Naive thymus-derived CD4-positive, alpha-beta T cell (primary cell): Measurements from ENCODE around the gene DGCR8. TPM values are rescaled to one million over a fixed set of nuclear protein-coding genes. Genes with fewer than 3 reads are reported as not detected.

ENCODE experiments used
- ATAC-seq: fragments of 150-1000 bp; cut with Tn5 transposase; 2 replicates; pipeline ENCODE4 v1.10.0; 2021; ENCODE audit warnings: mild to moderate bottlenecking, moderate library complexity
- CTCF ChIA-PET: fragments of 350-600 bp; sonication (Branson Sonifier 250); formaldehyde crosslinking; loops from one replicate; lab custom pipeline; 2021; ENCODE audit warnings: antibody characterized with exemption; lab: Charles Lee
- POLR2A ChIA-PET: fragments of 350-600 bp; sonication (Branson Sonifier 250); formaldehyde crosslinking; loops from one replicate; lab custom pipeline; 2021; ENCODE audit warnings: antibody characterized with exemption, inconsistent platforms; lab: Charles Lee
- DNase-seq, 9 donors: peaks; one replicate each; pipeline versions ENCODE4 v3.0.0 to v3.0.0-alpha.2; 2020 to 2022; ENCODE audit warnings: mixed read lengths in 1 of 9
- H3K27ac ChIP-seq: one replicate; pipeline ENCODE4 v1.7.0; 2013; ENCODE audit warnings: mild to moderate bottlenecking, low read depth, low read length, moderate library complexity
- H3K27me3 ChIP-seq, 2 donors: one replicate each; pipeline ENCODE4 v1.7.0; 2013; ENCODE audit warnings: low read length in 2 of 2, mild to moderate bottlenecking in 2 of 2, moderate library complexity in 2 of 2; ENCODE audit not compliant: control insufficient read depth in 2 of 2, insufficient read depth in 2 of 2
- H3K36me3 ChIP-seq, 3 experiments: 1 replicate in 2 of 3; 2 replicates in 1 of 3; pipeline ENCODE4 v1.7.0; 2013; ENCODE audit warnings: low read length in 3 of 3, mild to moderate bottlenecking in 3 of 3, moderate library complexity in 1 of 3; ENCODE audit not compliant: insufficient read depth in 3 of 3, control insufficient read depth in 2 of 3
- H3K4me1 ChIP-seq, 2 donors: one replicate each; pipeline ENCODE4 v1.7.0; 2013; ENCODE audit warnings: low read length in 2 of 2, mild to moderate bottlenecking in 2 of 2, moderate library complexity in 1 of 2; ENCODE audit not compliant: control insufficient read depth in 2 of 2, insufficient read depth in 2 of 2
- H3K4me3 ChIP-seq: 2 replicates; pipeline ENCODE4 v1.7.0; 2013; ENCODE audit warnings: mild to moderate bottlenecking, low read length
- H3K9me3 ChIP-seq, 3 experiments: 1 replicate in 2 of 3; 2 replicates in 1 of 3; pipeline ENCODE4 v1.7.0; 2013; ENCODE audit warnings: low read length in 3 of 3; ENCODE audit not compliant: control insufficient read depth in 2 of 3
- H3K27ac Mint-ChIP-seq, 9 donors: one replicate each; pipeline ENCODE4 v1.8.0; 2020 to 2022; ENCODE audit warnings: mixed read lengths in 9 of 9, mild to moderate bottlenecking in 8 of 9, moderate library complexity in 5 of 9, inconsistent platforms in 2 of 9
- H3K27me3 Mint-ChIP-seq, 5 donors: one replicate each; pipeline ENCODE4 v1.8.0; 2021 to 2022; ENCODE audit warnings: mixed read lengths in 5 of 5, mild to moderate bottlenecking in 1 of 5
- H3K36me3 Mint-ChIP-seq, 5 donors: one replicate each; pipeline ENCODE4 v1.8.0; 2020 to 2022; ENCODE audit warnings: mixed read lengths in 5 of 5, mild to moderate bottlenecking in 3 of 5, inconsistent platforms in 1 of 5
- H3K4me1 Mint-ChIP-seq, 7 donors: one replicate each; pipeline ENCODE4 v1.8.0; 2020 to 2022; ENCODE audit warnings: mixed read lengths in 7 of 7, mild to moderate bottlenecking in 3 of 7, inconsistent platforms in 1 of 7
- H3K4me3 Mint-ChIP-seq, 10 donors: one replicate each; pipeline ENCODE4 v1.8.0; 2020 to 2022; ENCODE audit warnings: mild to moderate bottlenecking in 10 of 10, mixed read lengths in 10 of 10, moderate library complexity in 6 of 10, inconsistent platforms in 2 of 10
- H3K9me3 Mint-ChIP-seq, 11 donors: one replicate each; pipeline ENCODE4 v1.8.0; 2020 to 2022; ENCODE audit warnings: mixed read lengths in 11 of 11, mild to moderate bottlenecking in 4 of 11, inconsistent platforms in 1 of 11, moderate library complexity in 1 of 11
- intact Hi-C, 2 donors: fragments of 100-400 bp; cut with micrococcal nuclease; formaldehyde crosslinking; loops; one replicate each; pipeline ENCODE4 v1.15.1; 2023
- polyA plus RNA-seq, 2 donors: library from polyadenylated mRNA; unstranded; fragments of 300-500 nt; fragmentation: Illumina TruSeq; gene quantifications; one replicate each; pipeline ENCODE4 v1.2.3, GENCODE V29; 2021
- total RNA-seq, 6 experiments: library from RNA in 5 of 6; stranded (reverse) in 5 of 6; gene quantifications; 1 replicate in 5 of 6; 2 replicates in 1 of 6; pipeline ENCODE4 v1.2.3 and lab custom pipeline; 2021 to 2026

The DGCR8 gene
- total and polyA plus RNA-seq, 7 experiments from 2014 or later = 4.1 to 63.6 (median 37.4) TPM

DNA sequence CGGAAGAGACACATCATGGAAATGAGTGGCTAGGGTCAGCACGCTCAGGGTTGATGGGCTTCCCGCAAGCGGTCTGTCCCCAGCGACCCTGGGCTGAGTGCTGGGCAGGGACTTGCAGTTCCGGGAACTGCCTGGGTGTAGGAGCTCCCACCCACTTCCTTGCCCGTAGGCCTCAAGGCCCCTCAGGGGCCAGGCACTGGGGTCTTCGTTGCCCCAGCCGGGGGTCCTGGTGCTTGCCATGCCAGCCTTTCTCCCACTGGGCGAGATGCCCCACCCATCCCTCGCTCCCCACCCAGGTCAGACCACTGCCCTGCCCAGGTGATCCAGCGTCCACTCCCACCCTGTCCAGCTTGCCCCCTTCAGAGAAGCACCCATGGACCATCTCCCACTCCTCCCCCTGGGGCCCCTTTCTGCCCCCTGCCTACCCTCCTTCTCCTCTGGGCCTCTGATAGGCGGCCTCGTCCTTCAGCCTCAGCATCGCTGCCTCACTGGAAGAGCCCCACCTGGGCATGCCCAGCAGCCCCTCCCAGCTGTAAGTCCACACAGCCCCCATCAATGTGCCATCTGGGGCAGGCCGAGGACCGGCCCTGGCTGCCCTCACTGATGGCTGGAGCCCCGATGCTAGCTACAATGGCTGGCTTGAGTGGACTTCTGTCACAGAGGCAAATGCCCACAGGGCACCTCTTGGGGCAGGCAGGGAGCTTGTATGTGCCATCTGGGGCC, 17.8 kb upstream of the DGCR8 start:
- H3K36me3 ChIP-seq = peaks cover 0 to 65% (median 4%) of the 10 kb centered on the region in 3 experiments
- Mint-ChIP-seq H3K4me1 (peaks cover 0 to 15% (median 6%) of the 10 kb centered on the region in 7 donors), H3K36me3 (peaks cover 4 to 19% (median 9%) of the 10 kb centered on the region in 5 donors), H3K9me3 (no peaks in the 10 kb centered on the region), H3K27me3 (no peaks in the 10 kb centered on the region), H3K27ac (no peak overlapping the region), H3K4me3 (no peak overlapping the region)
- H3K4me3 ChIP-seq = no peak overlapping the region
- DNase-seq (no peak), ATAC-seq (no peak)
- no peak overlapping the region for H3K27ac ChIP-seq
- intact Hi-C loops = no loop called here
- no peaks in the 10 kb centered on the region for H3K9me3 ChIP-seq
- ChIA-PET CTCF (no interaction called here), POLR2A (interaction anchor here (0.6 kb wide), 1 partner anchor 14 kb away, joined by 4 read pairs; no protein-coding TSS in a partner anchor)
- H3K27me3 ChIP-seq = no peaks in the 10 kb centered on the region
- no peaks in the 10 kb centered on the region for H3K4me1 ChIP-seq

DNA sequence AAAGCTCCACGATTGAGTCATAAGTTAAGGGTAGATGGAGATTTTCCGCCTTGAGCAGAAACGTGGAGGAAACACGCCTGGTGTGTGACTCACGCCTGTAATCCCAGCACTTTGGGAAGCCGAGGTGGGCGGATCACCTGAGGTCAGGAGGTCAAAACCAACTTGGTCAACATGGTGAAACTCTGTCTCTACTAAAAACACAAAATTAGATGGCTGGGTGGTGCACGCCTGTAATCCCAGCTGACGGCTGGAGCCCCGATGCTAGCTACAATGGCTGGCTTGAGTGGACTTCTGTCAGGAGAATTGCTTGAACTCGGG, 17.3 kb upstream of the DGCR8 start:
- Mint-ChIP-seq H3K9me3 (no peaks in the 10 kb centered on the region), H3K27me3 (no peaks in the 10 kb centered on the region), H3K27ac (no peak overlapping the region), H3K4me1 (peaks cover 0 to 15% (median 6%) of the 10 kb centered on the region in 7 donors), H3K36me3 (peaks cover 4 to 18% (median 9%) of the 10 kb centered on the region in 5 donors), H3K4me3 (no peak overlapping the region)
- Histone ChIP-seq H3K36me3 (peaks cover 0 to 60% (median 4%) of the 10 kb centered on the region in 3 experiments), H3K4me1 (no peaks in the 10 kb centered on the region), H3K4me3 (no peak overlapping the region), H3K27me3 (no peaks in the 10 kb centered on the region), H3K9me3 (no peaks in the 10 kb centered on the region), H3K27ac (no peak overlapping the region)
- intact Hi-C loops = no loop called here
- DNase-seq (no peak), ATAC-seq (no peak)
- ChIA-PET CTCF (no interaction called here), POLR2A (no interaction called here)

DNA sequence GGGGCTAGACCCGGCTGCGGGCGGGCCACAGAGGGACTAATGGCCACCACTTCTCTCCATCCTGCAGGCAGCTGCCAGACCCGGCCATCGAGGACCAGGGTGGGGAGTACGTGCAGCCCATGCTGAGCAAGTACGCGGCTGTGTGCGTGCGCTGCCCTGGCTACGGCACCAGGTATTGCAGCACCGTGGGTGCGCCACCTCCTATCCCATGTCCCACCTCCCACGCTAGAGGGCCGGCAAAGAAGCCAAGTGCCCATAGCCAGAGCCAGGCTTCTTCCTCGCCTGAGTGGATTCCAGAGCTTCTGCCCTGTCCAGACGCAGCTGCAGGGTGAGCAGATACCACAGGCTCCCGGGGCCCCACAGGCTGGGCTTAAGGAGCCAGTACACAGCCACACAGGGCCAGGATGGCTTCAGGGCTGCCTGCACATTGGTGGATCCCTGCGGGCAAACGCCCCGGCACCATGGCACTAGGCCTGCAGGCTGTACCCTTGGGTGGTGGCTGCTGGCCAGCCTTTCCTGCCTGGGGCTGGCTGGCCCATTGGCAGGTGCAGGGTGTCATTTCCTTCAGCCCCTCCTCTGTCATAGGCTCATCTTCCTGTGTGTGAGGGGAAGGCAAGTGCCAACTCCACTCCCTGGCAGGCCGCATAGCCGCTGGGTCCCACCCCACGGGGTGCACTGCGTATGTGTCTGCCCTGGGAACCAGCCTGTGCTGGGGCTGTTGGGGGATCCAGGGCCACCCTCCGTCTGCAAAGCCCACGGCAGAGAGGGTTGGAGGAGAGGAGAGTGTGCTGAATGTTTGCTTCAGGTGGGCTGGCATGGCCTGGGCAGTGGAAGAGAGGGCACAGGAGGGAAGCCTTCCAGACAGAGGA, 16.5 kb upstream of the DGCR8 start:
- Mint-ChIP-seq H3K4me3 (no peak overlapping the region), H3K9me3 (no peaks in the 10 kb centered on the region), H3K36me3 (peaks cover 0 to 12% (median 7%) of the 10 kb centered on the region in 5 donors), H3K27ac (peak overlapping the region in 1 of 9 donors; percentile 52), H3K4me1 (peaks cover 0 to 11% (median 0%) of the 10 kb centered on the region in 7 donors), H3K27me3 (no peaks in the 10 kb centered on the region)
- H3K9me3 ChIP-seq = no peaks in the 10 kb centered on the region
- no peaks in the 10 kb centered on the region for H3K4me1 ChIP-seq
- ATAC-seq (peak; percentile 16), DNase-seq (no peak)
- no peak overlapping the region for H3K4me3 ChIP-seq
- no peak overlapping the region for H3K27ac ChIP-seq
- POLR2A ChIA-PET = no interaction called here
- CTCF ChIA-PET = interaction anchor here (0.6 kb wide), 1 partner anchor 908 kb away, joined by 3 read pairs; no protein-coding TSS in a partner anchor
- H3K27me3 ChIP-seq = no peaks in the 10 kb centered on the region
- intact Hi-C loops = no loop called here
- peaks cover 0 to 55% (median 4%) of the 10 kb centered on the region in 3 experiments for H3K36me3 ChIP-seq

DNA sequence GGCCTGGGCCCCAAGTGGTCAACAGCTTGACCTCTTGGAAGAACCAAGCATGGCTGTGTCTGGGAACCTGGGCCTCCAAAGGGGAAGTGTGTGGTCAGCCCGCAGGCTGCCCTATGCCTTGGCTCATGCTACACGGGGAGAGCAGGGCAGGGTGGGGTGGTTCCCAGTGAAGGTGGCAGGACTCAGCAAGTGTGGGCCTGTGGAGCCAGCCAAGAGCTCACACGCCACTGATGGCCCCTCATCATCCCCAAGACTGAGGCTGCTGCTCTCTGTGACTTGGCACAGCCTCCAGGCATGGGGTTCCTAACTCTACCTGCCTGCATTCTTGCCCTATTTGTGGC, 15.9 kb upstream of the DGCR8 start:
- Histone ChIP-seq H3K4me3 (no peak overlapping the region), H3K9me3 (no peaks in the 10 kb centered on the region), H3K4me1 (no peaks in the 10 kb centered on the region), H3K27me3 (no peaks in the 10 kb centered on the region), H3K27ac (no peak overlapping the region), H3K36me3 (peaks cover 0 to 49% (median 4%) of the 10 kb centered on the region in 3 experiments)
- Mint-ChIP-seq H3K9me3 (no peaks in the 10 kb centered on the region), H3K4me1 (peaks cover 0 to 7% (median under 1%) of the 10 kb centered on the region in 7 donors), H3K27me3 (no peaks in the 10 kb centered on the region), H3K4me3 (no peak overlapping the region), H3K27ac (no peak overlapping the region), H3K36me3 (peaks cover 0 to 8% (median 2%) of the 10 kb centered on the region in 5 donors)
- intact Hi-C loops = no loop called here
- POLR2A ChIA-PET = no interaction called here
- ATAC-seq (no peak), DNase-seq (no peak)
- CTCF ChIA-PET = interaction anchor here (0.6 kb wide), 1 partner anchor 907 kb away, joined by 3 read pairs; no protein-coding TSS in a partner anchor

DNA sequence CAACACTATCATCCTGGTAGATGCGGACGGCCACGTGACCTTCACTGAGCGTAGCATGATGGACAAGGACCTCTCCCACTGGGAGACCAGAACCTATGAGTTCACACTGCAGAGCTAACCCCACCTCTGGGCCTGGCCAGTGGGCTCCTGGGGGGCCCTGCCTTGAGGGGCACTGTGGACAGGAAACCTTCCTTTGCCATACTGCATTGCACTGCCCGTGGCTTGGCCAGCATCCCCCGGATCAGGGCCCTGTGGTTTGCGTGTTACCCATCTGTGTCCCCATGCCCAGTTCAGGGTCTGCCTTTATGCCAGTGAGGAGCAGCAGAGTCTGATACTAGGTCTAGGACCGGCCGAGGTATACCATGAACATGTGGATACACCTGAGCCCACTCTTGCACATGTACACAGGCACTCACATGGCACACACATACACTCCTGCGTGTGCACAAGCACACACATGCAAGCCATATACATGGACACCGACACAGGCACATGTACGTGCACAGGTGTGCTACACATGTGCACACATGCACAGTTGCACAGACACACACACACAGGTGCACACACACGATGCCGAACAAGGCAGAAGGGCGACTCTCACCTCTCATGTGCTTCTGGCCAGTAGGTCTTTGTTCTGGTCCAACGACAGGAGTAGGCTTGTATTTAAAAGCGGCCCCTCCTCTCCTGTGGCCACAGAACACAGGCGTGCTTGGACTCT, 15.3 kb upstream of the DGCR8 start:
- no peaks in the 10 kb centered on the region for H3K4me1 ChIP-seq
- Mint-ChIP-seq H3K4me1 (peaks cover 0 to 3% (median 0%) of the 10 kb centered on the region in 7 donors), H3K4me3 (no peak overlapping the region), H3K27ac (no peak overlapping the region), H3K27me3 (no peaks in the 10 kb centered on the region), H3K36me3 (peaks cover 0 to 7% (median 0%) of the 10 kb centered on the region in 5 donors), H3K9me3 (no peaks in the 10 kb centered on the region)
- DNase-seq = no peak
- CTCF ChIA-PET = no interaction called here
- POLR2A ChIA-PET = no interaction called here
- H3K27me3 ChIP-seq = no peaks in the 10 kb centered on the region
- intact Hi-C loops = no loop called here
- H3K27ac ChIP-seq = no peak overlapping the region
- no peak for ATAC-seq
- no peak overlapping the region for H3K4me3 ChIP-seq
- no peaks in the 10 kb centered on the region for H3K9me3 ChIP-seq
- peaks cover 0 to 48% (median 4%) of the 10 kb centered on the region in 3 experiments for H3K36me3 ChIP-seq

DNA sequence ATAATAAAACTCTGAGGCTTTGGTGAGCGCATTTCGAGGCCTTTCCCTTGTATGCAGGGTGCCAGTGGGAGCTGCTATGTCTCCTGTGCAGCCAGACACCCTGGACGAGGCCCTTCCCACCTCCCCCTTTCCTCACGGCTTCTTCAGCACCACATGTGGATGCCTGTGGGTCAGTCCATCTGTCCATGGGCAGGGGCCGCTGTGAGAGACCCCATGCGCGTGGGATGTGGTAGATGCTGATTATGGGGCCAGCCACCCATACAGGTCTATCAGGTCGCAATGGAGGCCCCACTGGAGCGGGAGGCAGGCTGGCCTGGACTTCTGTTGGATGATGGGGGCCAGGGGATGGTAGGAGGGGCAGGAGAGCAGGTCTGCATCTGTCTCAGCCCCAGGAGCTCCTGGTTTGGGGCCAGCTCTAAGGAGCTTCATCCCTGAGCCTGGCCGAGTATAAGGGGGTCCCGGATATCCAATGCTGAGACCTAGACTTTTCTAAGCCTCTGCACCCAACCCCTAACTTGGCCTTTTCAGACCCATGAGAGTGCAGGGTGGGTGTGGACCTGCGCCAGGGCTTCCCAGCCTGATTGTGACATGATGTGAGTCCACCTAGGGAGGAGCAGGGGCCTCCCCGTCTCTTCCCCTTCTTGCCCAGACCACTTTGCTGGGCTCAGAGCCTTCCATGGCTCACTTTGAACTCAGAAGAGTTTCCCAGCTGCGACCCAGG, 14.0 kb upstream of the DGCR8 start:
- H3K4me3 Mint-ChIP-seq = no peak overlapping the region
- no peak for DNase-seq
- peaks cover 0 to 7% (median 0%) of the 10 kb centered on the region in 5 donors for H3K36me3 Mint-ChIP-seq
- H3K27me3 ChIP-seq = no peaks in the 10 kb centered on the region
- H3K27me3 Mint-ChIP-seq = no peaks in the 10 kb centered on the region
- no peak for ATAC-seq
- H3K4me3 ChIP-seq = no peak overlapping the region
- no peak overlapping the region for H3K27ac ChIP-seq
- peaks cover 0 to 3% (median 0%) of the 10 kb centered on the region in 7 donors for H3K4me1 Mint-ChIP-seq
- POLR2A ChIA-PET = no interaction called here
- H3K36me3 ChIP-seq = peaks cover 0 to 40% (median 0%) of the 10 kb centered on the region in 3 experiments
- CTCF ChIA-PET = no interaction called here
- H3K4me1 ChIP-seq = no peaks in the 10 kb centered on the region
- no peaks in the 10 kb centered on the region for H3K9me3 Mint-ChIP-seq
- peak overlapping the region in 1 of 9 donors; percentile 65 for H3K27ac Mint-ChIP-seq
- intact Hi-C loops = no loop called here
- no peaks in the 10 kb centered on the region for H3K9me3 ChIP-seq
